Measurements from ENCODE around the gene PAX4. TPM values are rescaled to one million over a fixed set of nuclear protein-coding genes. Genes with fewer than 3 reads are reported as not detected.

The PAX4 gene
- total RNA-seq, 2 donors from 2014 or later: not detected

DNA sequence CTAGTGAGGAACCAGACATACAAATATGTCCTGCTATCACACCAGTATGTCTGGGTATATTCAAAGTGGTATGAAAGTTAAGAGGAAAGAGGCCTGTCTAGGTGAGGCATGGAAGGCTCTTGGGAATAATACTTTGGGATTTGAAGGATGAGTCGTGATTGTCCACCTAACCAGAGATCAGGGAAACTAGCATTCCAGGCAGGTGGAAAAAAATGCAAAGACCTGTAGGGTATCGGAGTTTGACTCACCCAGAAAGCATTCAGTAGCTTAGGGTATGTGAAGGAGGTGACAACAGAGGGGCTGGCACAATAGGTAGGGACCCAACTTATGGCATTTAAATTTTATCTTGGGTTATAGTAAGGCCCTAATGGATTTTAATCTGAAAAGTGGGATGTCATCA lies 31.6 kb downstream of the PAX4 start:
- Histone ChIP-seq H3K27ac (peak overlapping the region in 2 of 4 donors; percentile 83 to 94), H3K9me3 (no peaks in the 10 kb centered on the region), H3K27me3 (no peaks in the 10 kb centered on the region), H3K36me3 (replicated peaks in 1 of 2; ENCODE audit: insufficient read depth in 1 of 2, low read depth in 2 of 2) (peaks cover 5 to 11% of the 10 kb centered on the region in 2 donors), H3K4me1 (peaks cover 75% of the 10 kb centered on the region), H3K4me3 (no peak overlapping the region)
- ATAC-seq: no peak
- TF ChIP-seq POLR2A (IDR thresholded peaks at IDR 0.05): no peak
- TF ChIP-seq, protein P1, sequence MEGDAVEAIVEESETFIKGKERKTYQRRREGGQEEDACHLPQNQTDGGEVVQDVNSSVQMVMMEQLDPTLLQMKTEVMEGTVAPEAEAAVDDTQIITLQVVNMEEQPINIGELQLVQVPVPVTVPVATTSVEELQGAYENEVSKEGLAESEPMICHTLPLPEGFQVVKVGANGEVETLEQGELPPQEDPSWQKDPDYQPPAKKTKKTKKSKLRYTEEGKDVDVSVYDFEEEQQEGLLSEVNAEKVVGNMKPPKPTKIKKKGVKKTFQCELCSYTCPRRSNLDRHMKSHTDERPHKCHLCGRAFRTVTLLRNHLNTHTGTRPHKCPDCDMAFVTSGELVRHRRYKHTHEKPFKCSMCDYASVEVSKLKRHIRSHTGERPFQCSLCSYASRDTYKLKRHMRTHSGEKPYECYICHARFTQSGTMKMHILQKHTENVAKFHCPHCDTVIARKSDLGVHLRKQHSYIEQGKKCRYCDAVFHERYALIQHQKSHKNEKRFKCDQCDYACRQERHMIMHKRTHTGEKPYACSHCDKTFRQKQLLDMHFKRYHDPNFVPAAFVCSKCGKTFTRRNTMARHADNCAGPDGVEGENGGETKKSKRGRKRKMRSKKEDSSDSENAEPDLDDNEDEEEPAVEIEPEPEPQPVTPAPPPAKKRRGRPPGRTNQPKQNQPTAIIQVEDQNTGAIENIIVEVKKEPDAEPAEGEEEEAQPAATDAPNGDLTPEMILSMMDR (IDR thresholded peaks at IDR 0.05): no peak
- WGBS, 2 donors: 98 to 99% methylated on average over 2 of the region's 2 CpGs
- intact Hi-C loops (cut with DNase I): no loop called here
- no peak for DNase-seq

DNA sequence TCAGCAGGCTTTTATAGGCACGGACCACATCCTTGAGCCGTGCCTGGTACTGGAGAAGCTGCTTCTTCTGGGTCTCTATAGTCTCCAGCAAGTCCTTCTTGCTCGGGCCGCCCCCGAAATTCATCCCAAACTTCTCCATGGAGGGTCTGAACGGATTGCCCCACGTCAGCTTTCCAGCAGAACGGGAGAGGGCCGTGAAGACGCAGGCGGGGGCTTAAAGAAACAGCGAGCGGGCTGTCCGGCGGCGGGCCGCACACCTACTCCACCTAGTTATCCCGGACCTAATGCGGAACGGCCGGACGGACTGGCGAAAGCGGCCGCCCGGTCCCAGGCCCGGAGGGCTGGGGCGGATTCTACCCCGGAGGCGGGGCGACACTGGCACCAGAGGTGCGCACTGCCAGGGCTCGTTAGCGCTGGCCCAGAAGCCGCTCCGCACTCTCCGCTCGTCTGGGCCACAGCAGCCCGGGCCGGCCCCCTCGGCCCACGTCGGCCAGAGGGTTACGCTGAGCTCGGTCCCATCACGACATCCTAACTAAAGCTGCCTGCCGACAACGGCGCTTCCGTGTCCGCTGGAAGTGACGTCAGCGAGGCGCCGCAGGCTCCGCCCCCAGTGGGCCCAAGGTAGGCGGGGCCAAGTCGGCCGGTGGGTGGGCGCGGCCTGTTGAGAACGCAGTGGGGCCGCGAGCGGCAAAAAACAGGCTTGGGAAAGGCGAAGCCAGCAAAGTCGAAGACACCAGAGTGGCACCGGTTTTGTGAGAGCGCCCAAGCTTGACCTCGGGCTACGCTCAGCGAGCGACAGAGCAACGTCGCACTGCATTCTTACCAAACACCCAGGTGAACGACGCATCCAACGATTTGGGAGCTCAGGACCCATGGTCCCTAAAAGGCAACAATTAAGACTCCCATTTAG lies 32.6 kb downstream of the PAX4 start, which contains the start of gene GCC1:
Gene GCC1 (minus strand): TSS at position 553 of the 910 bp plus-strand sequence. CDS start 414 bp downstream, at position 139.
- intact Hi-C loops (cut with DNase I): no loop called here
- Histone ChIP-seq H3K4me1 (peaks cover 79% of the 10 kb centered on the region), H3K27me3 (no peaks in the 10 kb centered on the region), H3K4me3 (peak within 1 kb of the TSS; percentile 55 to 94), H3K9me3 (no peaks in the 10 kb centered on the region), H3K36me3 (replicated peaks in 1 of 2; ENCODE audit: insufficient read depth in 1 of 2, low read depth in 2 of 2) (peaks cover 0 to 6% of the 10 kb centered on the region in 2 donors), H3K27ac (peak within 1 kb of the TSS; percentile 83 to 91 (median 84))
- WGBS, 2 donors: 1 to 2% methylated on average over 18 to 78 of the region's 78 CpGs
- peak; percentile 89 to 93 (median 92) for DNase-seq
- TF ChIP-seq, protein P1 (IDR thresholded peaks at IDR 0.05): peak in 1 of 7 experiments; percentile 11
- TF ChIP-seq POLR2A (IDR thresholded peaks at IDR 0.05): peak; percentile 85 to 90 (median 89)
- ATAC-seq: peak; percentile 76

DNA sequence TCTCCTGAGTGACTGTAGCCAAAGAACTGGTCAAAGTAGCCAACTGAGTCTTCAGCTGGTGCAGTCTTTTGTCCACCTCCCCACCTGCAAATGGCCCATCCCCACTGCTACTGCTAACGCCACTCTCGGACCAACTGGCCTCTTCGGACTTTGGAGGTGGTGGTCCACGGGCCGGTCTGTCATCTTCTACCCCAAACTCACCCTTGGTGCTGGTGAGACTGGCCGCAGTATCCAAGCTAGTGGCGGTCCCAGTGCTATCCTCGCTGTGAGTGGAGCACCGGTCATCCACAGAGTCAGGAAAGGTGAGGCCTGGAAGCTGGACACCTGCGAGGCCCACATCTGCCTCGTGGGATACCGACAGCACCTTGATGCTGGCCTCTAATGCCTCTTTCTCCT lies 33.3 kb downstream of the PAX4 start:
- ATAC-seq: no peak
- DNase-seq: no peak
- Histone ChIP-seq H3K36me3 (replicated peaks in 1 of 2; ENCODE audit: insufficient read depth in 1 of 2, low read depth in 2 of 2) (peaks cover 0 to 6% of the 10 kb centered on the region in 2 donors), H3K27me3 (no peaks in the 10 kb centered on the region), H3K4me1 (peaks cover 73% of the 10 kb centered on the region), H3K9me3 (no peaks in the 10 kb centered on the region), H3K4me3 (peak overlapping the region; percentile 55 to 94), H3K27ac (peak overlapping the region in 3 of 4 donors; percentile 83 to 91 (median 85))
- 9 to 27% methylated on average over 6 to 12 of the region's 12 CpGs for WGBS, 2 donors
- TF ChIP-seq POLR2A (IDR thresholded peaks at IDR 0.05): no peak
- TF ChIP-seq, protein P1 (IDR thresholded peaks at IDR 0.05): no peak
- intact Hi-C loops (cut with DNase I): no loop called here

DNA sequence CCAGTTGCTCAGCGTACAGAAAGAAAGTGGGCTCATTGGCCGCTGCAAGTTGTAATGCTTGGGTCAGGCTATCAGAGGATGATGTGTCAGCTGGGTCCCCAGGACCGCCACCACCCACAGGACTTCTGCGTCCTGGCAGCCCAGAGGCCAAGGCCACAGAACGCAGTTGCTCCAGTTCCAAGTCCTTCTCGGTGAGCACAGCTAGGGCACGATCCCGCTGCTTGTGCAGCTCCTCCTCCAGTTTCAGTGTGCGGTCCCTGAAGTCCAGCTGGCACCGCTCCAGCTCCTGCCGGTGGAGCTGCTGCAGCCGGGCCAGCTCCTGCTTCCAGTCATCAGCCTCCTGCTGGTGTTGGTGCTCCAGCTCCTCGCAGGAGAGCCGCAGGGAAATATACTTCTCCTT lies 35.6 kb downstream of the PAX4 start:
- Histone ChIP-seq H3K36me3 (replicated peaks in 1 of 2; ENCODE audit: insufficient read depth in 1 of 2, low read depth in 2 of 2) (peaks cover 0 to 6% of the 10 kb centered on the region in 2 donors), H3K27ac (no peak overlapping the region), H3K4me3 (no peak overlapping the region), H3K27me3 (no peaks in the 10 kb centered on the region), H3K4me1 (peaks cover 60% of the 10 kb centered on the region), H3K9me3 (no peaks in the 10 kb centered on the region)
- intact Hi-C loops (cut with DNase I): no loop called here
- DNase-seq: peak; percentile 55 to 79 (median 65)
- TF ChIP-seq, protein P1 (IDR thresholded peaks at IDR 0.05): peak in 2 of 7 experiments; percentile 4 to 6
- TF ChIP-seq POLR2A (IDR thresholded peaks at IDR 0.05): no peak
- 47 to 59% methylated on average over 5 to 14 of the region's 14 CpGs for WGBS, 2 donors
- ATAC-seq: no peak
